Lower lobe of right lung (tissue), 2 donors: ENCODE results near the gene KCNIP1. TPM values are rescaled to one million over a fixed set of nuclear protein-coding genes. Genes with fewer than 3 reads are reported as not detected.

Source experiments
- ATAC-seq, 2 donors: fragments of 200-7000 bp; cut with Tn5 transposase; one replicate each; pipeline ENCODE4 v1.9.1; 2020 to 2022; ENCODE audit warnings: mild to moderate bottlenecking in 2 of 2, moderate library complexity in 2 of 2
- DNase-seq: peaks from one replicate; pipeline ENCODE4 v3.0.0-alpha.2; 2020
- H3K27ac ChIP-seq: fragments of 200-600 bp; one replicate; pipeline ENCODE4 v1.8.0; 2022
- H3K27me3 ChIP-seq: fragments of 200-600 bp; one replicate; pipeline ENCODE4 v1.8.0; 2022; ENCODE audit warnings: low read depth
- H3K36me3 ChIP-seq: fragments of 200-600 bp; one replicate; pipeline ENCODE4 v1.8.0; 2022; ENCODE audit warnings: mild to moderate bottlenecking
- H3K4me1 ChIP-seq: fragments of 200-600 bp; one replicate; pipeline ENCODE4 v1.8.0; 2022
- H3K4me3 ChIP-seq: fragments of 200-600 bp; one replicate; pipeline ENCODE4 v1.8.0; 2022; ENCODE audit warnings: mild to moderate bottlenecking
- H3K9me3 ChIP-seq: fragments of 200-600 bp; one replicate; pipeline ENCODE4 v1.8.0; 2022
- intact Hi-C: fragments of 100-400 bp; cut with DNase I; formaldehyde crosslinking; loops from one replicate; pipeline ENCODE4 v1.11.0; 2022
- total RNA-seq: library from RNA; stranded (reverse); fragmentation: NEBNext Ultra II Directional; extraction: Animal tissue kit (Norgen Biotek cat#: 25700); gene quantifications from one replicate; pipeline ENCODE4 v1.2.1, GENCODE V29; 2021
- TF ChIP-seq, protein P1 (sequence below): fragments of 200-600 bp; IDR thresholded peaks from one replicate; pipeline ENCODE4 v1.8.0; 2022; ENCODE audit warnings: antibody characterized with exemption, mild to moderate bottlenecking
- donor health status: DM: no; HTN: yes; CAD: no; lungs with severe emphysema.

The KCNIP1 gene
- total RNA-seq, 1 donor from 2014 or later, result 1.7 TPM

DNA sequence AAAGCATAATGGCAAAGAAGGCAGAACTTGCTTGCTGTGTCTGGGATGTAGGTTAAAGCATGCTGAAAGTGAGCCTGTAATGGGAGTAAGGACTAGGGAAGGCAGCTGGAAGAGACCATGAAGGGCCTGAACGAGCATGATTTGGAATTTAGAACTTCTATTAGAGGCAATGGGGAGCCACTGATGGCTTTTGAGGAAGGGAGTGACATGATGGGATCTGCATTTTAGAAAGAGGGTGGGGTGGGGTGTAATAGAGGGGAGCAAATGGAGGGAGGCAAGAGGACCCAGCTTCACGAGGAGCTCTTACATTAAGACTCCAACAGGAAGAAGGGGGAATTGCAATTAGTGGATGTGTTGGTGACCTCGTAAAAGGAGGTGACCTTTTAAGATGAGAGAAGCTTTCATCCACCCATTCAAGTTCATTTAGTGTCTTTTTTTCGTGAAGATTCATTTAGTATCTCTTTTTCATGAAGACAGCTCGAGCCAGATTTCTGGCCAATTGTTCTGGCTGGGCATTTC is 266.1 kb downstream of the KCNIP1 start:
- no peak for ATAC-seq
- H3K36me3 ChIP-seq, result no peaks in the 10 kb centered on the region
- intact Hi-C loops, result no loop called here

DNA sequence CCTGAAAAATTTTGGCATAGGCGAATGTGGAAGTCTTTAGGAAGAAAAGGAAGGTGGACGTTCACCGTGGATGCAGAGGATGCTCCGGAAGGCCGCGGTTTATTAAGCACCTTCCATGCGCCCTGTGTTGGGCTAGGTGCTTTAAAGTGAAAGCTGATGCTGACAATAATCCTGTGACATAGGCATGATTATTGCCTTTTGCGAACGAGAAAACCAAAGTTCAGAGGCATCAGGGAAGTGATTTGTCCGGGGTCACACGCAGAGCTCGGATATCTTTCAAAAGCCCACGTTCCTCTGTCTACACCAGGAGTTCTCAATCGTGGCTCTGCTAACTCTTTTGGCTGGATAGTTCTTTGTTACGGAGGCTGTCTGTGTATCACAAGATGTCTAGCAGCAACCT is 267.7 kb downstream of the KCNIP1 start:
- TF ChIP-seq, protein P1, sequence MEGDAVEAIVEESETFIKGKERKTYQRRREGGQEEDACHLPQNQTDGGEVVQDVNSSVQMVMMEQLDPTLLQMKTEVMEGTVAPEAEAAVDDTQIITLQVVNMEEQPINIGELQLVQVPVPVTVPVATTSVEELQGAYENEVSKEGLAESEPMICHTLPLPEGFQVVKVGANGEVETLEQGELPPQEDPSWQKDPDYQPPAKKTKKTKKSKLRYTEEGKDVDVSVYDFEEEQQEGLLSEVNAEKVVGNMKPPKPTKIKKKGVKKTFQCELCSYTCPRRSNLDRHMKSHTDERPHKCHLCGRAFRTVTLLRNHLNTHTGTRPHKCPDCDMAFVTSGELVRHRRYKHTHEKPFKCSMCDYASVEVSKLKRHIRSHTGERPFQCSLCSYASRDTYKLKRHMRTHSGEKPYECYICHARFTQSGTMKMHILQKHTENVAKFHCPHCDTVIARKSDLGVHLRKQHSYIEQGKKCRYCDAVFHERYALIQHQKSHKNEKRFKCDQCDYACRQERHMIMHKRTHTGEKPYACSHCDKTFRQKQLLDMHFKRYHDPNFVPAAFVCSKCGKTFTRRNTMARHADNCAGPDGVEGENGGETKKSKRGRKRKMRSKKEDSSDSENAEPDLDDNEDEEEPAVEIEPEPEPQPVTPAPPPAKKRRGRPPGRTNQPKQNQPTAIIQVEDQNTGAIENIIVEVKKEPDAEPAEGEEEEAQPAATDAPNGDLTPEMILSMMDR, result no peak
- H3K4me1 ChIP-seq, result no peaks in the 10 kb centered on the region
- no peaks in the 10 kb centered on the region for H3K27me3 ChIP-seq
- H3K36me3 ChIP-seq, result no peaks in the 10 kb centered on the region
- no peak overlapping the region for H3K27ac ChIP-seq
- DNase-seq (no peak), ATAC-seq (no peak)
- intact Hi-C loops, result no loop called here
- H3K4me3 ChIP-seq, result no peak overlapping the region
- H3K9me3 ChIP-seq, result no peaks in the 10 kb centered on the region

More for the DNA sequence above, 266.1 kb downstream of the KCNIP1 start:
- Histone ChIP-seq H3K4me1 (no peaks in the 10 kb centered on the region), H3K9me3 (no peaks in the 10 kb centered on the region), H3K27ac (no peak overlapping the region), H3K4me3 (no peak overlapping the region), H3K27me3 (no peaks in the 10 kb centered on the region)
- TF ChIP-seq, protein P1, result no peak
- no peak for DNase-seq

DNA sequence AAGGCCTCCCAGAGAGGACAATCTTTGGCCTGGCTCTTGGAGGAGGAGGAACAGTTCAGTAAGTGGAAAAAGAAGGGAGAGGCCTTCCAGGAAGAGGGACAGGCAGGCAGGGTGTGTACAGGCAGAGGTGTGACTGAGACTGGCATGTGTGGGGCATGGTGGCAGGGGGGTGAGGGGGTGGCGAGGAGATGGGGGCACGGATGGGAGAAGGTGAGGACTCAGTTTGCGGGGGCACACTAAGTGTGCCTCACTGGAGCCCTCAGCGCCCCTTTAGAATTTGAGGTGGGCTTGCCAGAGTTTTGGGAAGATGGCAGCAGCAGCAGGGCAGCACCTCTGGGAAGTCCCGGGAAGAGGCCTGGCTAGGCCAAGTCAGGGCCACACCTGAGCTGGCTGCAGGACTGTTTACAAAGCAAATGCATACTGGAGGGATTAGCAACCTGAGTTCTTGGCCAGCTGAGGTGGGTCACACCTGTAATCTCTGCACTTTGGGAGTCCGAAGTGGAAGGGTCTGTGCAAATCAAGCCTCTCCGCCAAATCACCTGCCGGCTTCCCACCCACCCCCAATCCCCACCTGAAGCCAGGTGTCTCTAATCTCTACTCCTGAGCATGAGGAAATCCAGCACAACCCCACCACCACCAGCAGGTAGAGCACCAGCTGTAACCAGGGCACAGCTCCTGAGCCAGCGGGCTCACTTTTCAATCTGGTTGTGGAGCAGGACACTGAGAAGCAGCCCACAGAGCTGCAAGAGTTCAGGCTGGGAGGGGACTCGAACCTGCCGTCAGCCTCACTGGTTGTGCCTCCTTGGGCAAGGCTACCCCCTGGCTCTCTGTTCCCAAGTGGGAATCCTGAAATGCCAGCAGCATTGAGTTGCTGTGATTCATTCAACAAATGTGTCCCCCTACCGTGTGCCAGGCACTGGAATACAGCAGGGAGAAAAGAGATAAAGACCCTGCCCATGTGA is 269.5 kb downstream of the KCNIP1 start:
- TF ChIP-seq, protein P1, result no peak
- DNase-seq (no peak), ATAC-seq (peak; percentile 52 to 67)
- Histone ChIP-seq H3K9me3 (no peaks in the 10 kb centered on the region), H3K36me3 (no peaks in the 10 kb centered on the region), H3K27ac (no peak overlapping the region), H3K4me1 (no peaks in the 10 kb centered on the region), H3K4me3 (no peak overlapping the region), H3K27me3 (no peaks in the 10 kb centered on the region)
- intact Hi-C loops, result no loop called here

DNA sequence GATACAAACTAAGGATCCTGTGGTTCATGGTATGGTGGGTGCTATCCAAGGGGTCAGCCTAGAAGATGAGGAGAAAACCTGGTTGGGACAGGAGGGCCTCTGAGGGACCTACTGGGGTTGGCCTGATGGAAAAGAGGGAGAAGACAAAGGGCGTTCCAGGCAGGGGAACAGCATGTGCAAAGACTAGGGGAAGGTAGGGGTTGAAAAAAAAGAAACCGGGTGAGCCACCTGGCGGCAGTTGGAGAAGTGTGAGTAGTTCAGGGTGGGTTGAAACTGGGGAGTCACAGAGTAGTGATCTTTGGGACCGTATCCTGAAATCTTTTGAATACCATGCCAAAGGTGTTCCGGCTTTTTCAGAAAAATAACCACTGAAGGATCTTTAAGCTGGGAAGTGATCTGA is 271.0 kb downstream of the KCNIP1 start:
- no peak for ATAC-seq
- TF ChIP-seq, protein P1, result no peak
- intact Hi-C loops, result no loop called here

DNA sequence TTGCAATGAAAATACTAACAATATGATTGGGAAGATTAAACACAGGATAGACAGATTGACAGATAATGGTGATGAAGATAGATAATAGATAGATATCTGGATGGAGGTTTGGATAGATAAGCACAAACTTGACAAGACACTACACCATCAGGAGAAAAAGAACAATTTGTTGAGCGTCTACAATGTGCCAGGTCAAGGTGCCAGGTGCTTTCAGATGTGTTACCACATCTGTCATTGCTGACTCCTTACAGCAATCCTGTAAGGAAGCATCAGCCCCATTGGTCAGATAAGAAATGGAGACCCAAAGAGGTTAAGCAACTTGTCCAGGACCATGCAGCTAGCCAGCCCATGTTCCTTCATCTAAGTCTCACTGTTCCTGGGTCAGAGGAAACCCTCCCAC is 278.1 kb downstream of the KCNIP1 start:
- ATAC-seq (no peak), DNase-seq (no peak)
- Histone ChIP-seq H3K36me3 (no peaks in the 10 kb centered on the region), H3K27me3 (no peaks in the 10 kb centered on the region), H3K4me1 (no peaks in the 10 kb centered on the region), H3K4me3 (no peak overlapping the region), H3K9me3 (no peaks in the 10 kb centered on the region), H3K27ac (no peak overlapping the region)
- intact Hi-C loops, result no loop called here
- TF ChIP-seq, protein P1, result no peak

More for the DNA sequence above, 271.0 kb downstream of the KCNIP1 start:
- Histone ChIP-seq H3K4me1 (no peaks in the 10 kb centered on the region), H3K9me3 (no peaks in the 10 kb centered on the region), H3K4me3 (no peak overlapping the region), H3K27ac (no peak overlapping the region), H3K27me3 (no peaks in the 10 kb centered on the region), H3K36me3 (no peaks in the 10 kb centered on the region)
- no peak for DNase-seq
